ENCODE results near the gene SHPK.

SHPK gene

DNA sequence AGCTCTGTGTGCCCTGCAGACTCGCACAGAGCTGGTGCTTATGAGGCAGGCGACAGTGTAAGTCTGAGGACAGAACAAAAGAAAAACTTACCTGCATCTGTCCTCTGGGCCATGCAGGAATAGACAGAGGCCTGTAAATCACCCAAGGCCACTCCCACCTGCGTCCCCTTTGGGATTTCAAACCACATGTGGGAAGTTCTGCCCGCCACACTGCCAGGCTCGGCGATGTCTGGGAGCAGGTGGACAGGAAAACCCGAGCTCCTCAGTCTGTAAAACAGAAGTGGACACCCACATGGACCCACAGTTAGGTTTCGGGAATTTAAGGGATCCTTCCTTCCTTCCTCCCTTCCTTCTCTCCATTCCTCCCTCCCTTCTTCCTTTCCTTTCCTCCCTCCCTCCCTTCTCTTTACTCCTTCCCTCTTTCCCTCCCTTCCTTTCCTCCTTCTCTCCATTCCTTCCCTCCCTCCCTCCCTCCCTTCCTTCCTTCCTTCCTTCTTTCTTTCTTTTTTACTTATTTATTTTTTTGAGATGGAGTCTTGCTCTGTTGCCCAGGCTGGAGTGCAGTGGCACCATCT lies 14.8 kb downstream of the SHPK start:
- TF ChIP-seq, protein P1, sequence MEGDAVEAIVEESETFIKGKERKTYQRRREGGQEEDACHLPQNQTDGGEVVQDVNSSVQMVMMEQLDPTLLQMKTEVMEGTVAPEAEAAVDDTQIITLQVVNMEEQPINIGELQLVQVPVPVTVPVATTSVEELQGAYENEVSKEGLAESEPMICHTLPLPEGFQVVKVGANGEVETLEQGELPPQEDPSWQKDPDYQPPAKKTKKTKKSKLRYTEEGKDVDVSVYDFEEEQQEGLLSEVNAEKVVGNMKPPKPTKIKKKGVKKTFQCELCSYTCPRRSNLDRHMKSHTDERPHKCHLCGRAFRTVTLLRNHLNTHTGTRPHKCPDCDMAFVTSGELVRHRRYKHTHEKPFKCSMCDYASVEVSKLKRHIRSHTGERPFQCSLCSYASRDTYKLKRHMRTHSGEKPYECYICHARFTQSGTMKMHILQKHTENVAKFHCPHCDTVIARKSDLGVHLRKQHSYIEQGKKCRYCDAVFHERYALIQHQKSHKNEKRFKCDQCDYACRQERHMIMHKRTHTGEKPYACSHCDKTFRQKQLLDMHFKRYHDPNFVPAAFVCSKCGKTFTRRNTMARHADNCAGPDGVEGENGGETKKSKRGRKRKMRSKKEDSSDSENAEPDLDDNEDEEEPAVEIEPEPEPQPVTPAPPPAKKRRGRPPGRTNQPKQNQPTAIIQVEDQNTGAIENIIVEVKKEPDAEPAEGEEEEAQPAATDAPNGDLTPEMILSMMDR (IDR thresholded peaks at IDR 0.05; ENCODE audit: unreplicated experiment in 3 of 3) = no peak
- no peak overlapping the region for H3K4me3 Mint-ChIP-seq
- H3K4me1 Mint-ChIP-seq = no peaks in the 10 kb centered on the region
- H3K27ac Mint-ChIP-seq = no peak overlapping the region
- peaks cover 64% of the 10 kb centered on the region for H3K36me3 Mint-ChIP-seq (ENCODE audit: low read depth)
- H3K9me3 Mint-ChIP-seq = peaks cover 7% of the 10 kb centered on the region
- H3K27me3 Mint-ChIP-seq (ENCODE audit: low read depth) = no peaks in the 10 kb centered on the region

DNA sequence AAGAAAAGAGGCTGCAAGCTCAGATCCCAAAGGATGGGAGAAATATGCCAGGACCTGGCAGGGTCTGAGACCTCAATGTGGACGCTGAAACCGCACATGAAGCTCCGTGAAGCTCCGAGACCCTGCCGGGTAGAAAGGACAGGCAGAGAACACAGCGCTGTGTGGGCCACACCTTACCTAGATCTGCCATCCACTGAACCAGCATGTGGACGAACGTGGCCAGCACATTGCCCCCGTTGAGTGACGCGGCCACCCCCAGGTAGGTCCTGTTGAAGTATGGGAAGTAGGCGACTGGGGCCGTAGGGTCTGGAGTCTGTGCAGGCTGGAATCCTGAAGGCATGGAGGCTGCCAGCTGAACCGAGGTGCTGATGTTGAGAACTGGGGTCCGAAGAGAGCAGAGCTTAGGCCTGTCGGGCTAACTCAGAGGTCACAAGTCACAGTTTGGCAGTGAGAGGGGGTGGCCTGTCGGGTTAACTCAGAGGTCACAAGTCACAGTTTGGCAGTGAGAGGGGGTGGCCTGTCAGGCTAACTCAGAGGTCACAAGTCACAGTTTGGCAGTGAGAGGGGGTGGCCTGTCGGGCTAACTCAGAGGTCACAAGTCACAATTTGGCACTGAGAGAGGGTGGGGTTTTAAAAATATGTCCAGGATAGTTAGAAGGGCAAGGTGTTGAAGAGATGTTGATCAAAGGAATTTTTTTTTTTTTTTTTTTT lies 20.7 kb downstream of the SHPK start:
- Mint-ChIP-seq H3K4me3 (no peak overlapping the region), H3K27me3 (ENCODE audit: low read depth) (no peaks in the 10 kb centered on the region), H3K9me3 (peaks cover 7% of the 10 kb centered on the region), H3K27ac (no peak overlapping the region), H3K4me1 (no peaks in the 10 kb centered on the region), H3K36me3 (ENCODE audit: low read depth) (peaks cover 63% of the 10 kb centered on the region)
- TF ChIP-seq, protein P1 (IDR thresholded peaks at IDR 0.05; ENCODE audit: unreplicated experiment in 3 of 3) = no peak

DNA sequence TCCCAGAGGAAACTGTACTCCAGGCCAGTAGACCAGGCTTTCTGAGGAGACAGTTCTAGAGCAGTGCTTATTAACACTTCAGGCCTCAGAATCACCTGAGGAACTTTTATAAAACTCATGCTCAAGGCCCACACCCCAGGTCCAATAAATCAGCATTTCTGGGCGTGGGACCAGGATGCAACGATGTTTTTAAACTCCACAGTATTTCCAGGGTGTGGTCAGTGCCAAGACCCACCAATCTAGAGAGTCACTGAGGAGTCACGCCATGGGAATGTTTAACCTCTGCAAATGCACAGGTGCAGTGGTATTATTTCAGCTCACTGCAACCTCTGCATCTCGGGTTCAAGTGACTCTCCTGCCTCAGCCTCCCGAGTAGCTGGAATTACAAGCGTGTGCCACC lies 22.9 kb downstream of the SHPK start:
- Mint-ChIP-seq H3K9me3 (no peaks in the 10 kb centered on the region), H3K36me3 (ENCODE audit: low read depth) (peaks cover 56% of the 10 kb centered on the region), H3K27ac (no peak overlapping the region), H3K27me3 (ENCODE audit: low read depth) (no peaks in the 10 kb centered on the region), H3K4me3 (no peak overlapping the region), H3K4me1 (no peaks in the 10 kb centered on the region)
- TF ChIP-seq, protein P1 (IDR thresholded peaks at IDR 0.05; ENCODE audit: unreplicated experiment in 3 of 3) = no peak

GRCh38 chr17:3610523-3610922 lies 25.5 kb downstream of the SHPK start:
- peaks cover 36% of the 10 kb centered on the region for H3K36me3 Mint-ChIP-seq (ENCODE audit: low read depth)
- H3K9me3 Mint-ChIP-seq = no peaks in the 10 kb centered on the region
- H3K4me3 Mint-ChIP-seq = no peak overlapping the region
- H3K4me1 Mint-ChIP-seq = no peaks in the 10 kb centered on the region
- no peaks in the 10 kb centered on the region for H3K27me3 Mint-ChIP-seq (ENCODE audit: low read depth)
- TF ChIP-seq, protein P1 (IDR thresholded peaks at IDR 0.05; ENCODE audit: unreplicated experiment in 3 of 3) = no peak
- H3K27ac Mint-ChIP-seq = no peak overlapping the region

GRCh38 chr17:3609689-3610088 lies 26.4 kb downstream of the SHPK start:
- Mint-ChIP-seq H3K36me3 (ENCODE audit: low read depth) (peaks cover 33% of the 10 kb centered on the region), H3K9me3 (no peaks in the 10 kb centered on the region), H3K4me3 (no peak overlapping the region), H3K27ac (no peak overlapping the region), H3K27me3 (ENCODE audit: low read depth) (no peaks in the 10 kb centered on the region), H3K4me1 (no peaks in the 10 kb centered on the region)
- TF ChIP-seq, protein P1 (IDR thresholded peaks at IDR 0.05; ENCODE audit: unreplicated experiment in 3 of 3) = no peak

DNA sequence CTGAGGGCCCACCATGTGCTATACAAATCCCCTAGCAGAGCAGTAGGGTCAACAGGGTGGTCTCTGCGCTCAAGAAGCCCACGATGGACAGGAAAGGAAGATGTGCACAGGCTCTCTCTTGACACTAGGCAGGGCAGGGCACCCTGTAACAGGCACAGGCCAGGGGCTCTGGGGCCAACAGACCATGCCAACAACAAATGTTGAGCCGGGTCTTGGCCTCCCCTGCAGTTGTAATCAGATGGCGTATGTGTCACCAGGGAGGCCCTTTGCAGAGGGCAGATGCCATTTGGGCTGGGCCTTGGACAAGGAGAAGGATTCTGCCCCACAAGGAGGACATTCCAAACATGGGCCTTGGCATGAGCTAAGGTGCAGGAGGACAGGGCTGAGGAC lies 32.2 kb downstream of the SHPK start:
- H3K4me3 Mint-ChIP-seq = no peak overlapping the region

More for the DNA sequence above, 32.2 kb downstream of the SHPK start:
- TF ChIP-seq, protein P1 (IDR thresholded peaks at IDR 0.05; ENCODE audit: unreplicated experiment in 3 of 3) = no peak
- H3K27ac Mint-ChIP-seq = no peak overlapping the region
- H3K27me3 Mint-ChIP-seq (ENCODE audit: low read depth) = no peaks in the 10 kb centered on the region
- peaks cover 35% of the 10 kb centered on the region for H3K36me3 Mint-ChIP-seq (ENCODE audit: low read depth)
- H3K4me1 Mint-ChIP-seq = no peaks in the 10 kb centered on the region
- H3K9me3 Mint-ChIP-seq = no peaks in the 10 kb centered on the region

Data from nephron (organoid).